ENCODE results near the gene TMEM192. TPM values are rescaled to one million over a fixed set of nuclear protein-coding genes. Genes with fewer than 3 reads are reported as not detected.

Gene TMEM192
- total RNA-seq, 1 experiment from 2014 or later, result 16.8 TPM

GRCh38 chr4:165059386-165059785, 53.3 kb downstream of the TMEM192 start:
- H3F3A ChIP-seq (ENCODE audit: insufficient read depth, low read depth), result no peaks in the 10 kb centered on the region
- H3K36me3 ChIP-seq (ENCODE audit: low read depth), result no peaks in the 10 kb centered on the region
- H2AFZ ChIP-seq, result no peak overlapping the region
- no peaks in the 10 kb centered on the region for H3K27me3 ChIP-seq (ENCODE audit: insufficient read depth, low read depth)
- no peak overlapping the region for H3K4me3 ChIP-seq
- TF ChIP-seq EZH2 (IDR thresholded peaks at IDR 0.05; ENCODE audit: low read depth) (no peak), CTCF (conservative IDR thresholded peaks at IDR 0.05) (no peak)
- H3K9me2 ChIP-seq (ENCODE audit: insufficient read depth), result no peaks in the 10 kb centered on the region
- no peak for DNase-seq
- no peak overlapping the region for H3K27ac ChIP-seq
- H4K20me1 ChIP-seq (ENCODE audit: insufficient read depth), result no peaks in the 10 kb centered on the region
- BruUV-seq (replicated peaks), result no TSS peak
- no peak overlapping the region for H3K4me2 ChIP-seq
- no peaks in the 10 kb centered on the region for H3K9me3 ChIP-seq (ENCODE audit: insufficient read depth, low read depth)
- intact Hi-C loops (cut with micrococcal nuclease; ENCODE audit: unreplicated experiment), result no loop called here
- ChIA-PET CTCF (no interaction called here), POLR2A (ENCODE audit: unreplicated experiment) (interaction anchor here (0.6 kb wide), 1 partner anchor 297 kb away, joined by 3 read pairs; no protein-coding TSS in a partner anchor)
- no peaks in the 10 kb centered on the region for H3K79me2 ChIP-seq (ENCODE audit: low read depth)
- no peaks in the 10 kb centered on the region for H3K4me1 ChIP-seq (replicated peaks; ENCODE audit: insufficient read depth)

GRCh38 chr4:165058666-165059065, 54.0 kb downstream of the TMEM192 start:
- no peaks in the 10 kb centered on the region for H3K9me2 ChIP-seq (ENCODE audit: insufficient read depth)
- ChIA-PET POLR2A (ENCODE audit: unreplicated experiment) (interaction anchor here (0.6 kb wide), 1 partner anchor 296 kb away, joined by 3 read pairs; no protein-coding TSS in a partner anchor), CTCF (no interaction called here)
- H3K27me3 ChIP-seq (ENCODE audit: insufficient read depth, low read depth), result no peaks in the 10 kb centered on the region
- no peak for DNase-seq
- no peaks in the 10 kb centered on the region for H3K4me1 ChIP-seq (replicated peaks; ENCODE audit: insufficient read depth)
- intact Hi-C loops (cut with micrococcal nuclease; ENCODE audit: unreplicated experiment), result no loop called here
- H3K27ac ChIP-seq, result no peak overlapping the region
- no peak overlapping the region for H2AFZ ChIP-seq
- H3F3A ChIP-seq (ENCODE audit: insufficient read depth, low read depth), result no peaks in the 10 kb centered on the region
- no peak overlapping the region for H3K4me2 ChIP-seq
- no peaks in the 10 kb centered on the region for H3K36me3 ChIP-seq (ENCODE audit: low read depth)
- TF ChIP-seq EZH2 (IDR thresholded peaks at IDR 0.05; ENCODE audit: low read depth) (no peak), CTCF (conservative IDR thresholded peaks at IDR 0.05) (no peak)
- H3K79me2 ChIP-seq (ENCODE audit: low read depth), result no peaks in the 10 kb centered on the region
- H3K4me3 ChIP-seq, result no peak overlapping the region
- no peaks in the 10 kb centered on the region for H4K20me1 ChIP-seq (ENCODE audit: insufficient read depth)
- no TSS peak for BruUV-seq (replicated peaks)
- no peaks in the 10 kb centered on the region for H3K9me3 ChIP-seq (ENCODE audit: insufficient read depth, low read depth)

GRCh38 chr4:165055601-165056000, 57.1 kb downstream of the TMEM192 start:
- Histone ChIP-seq H3K9me3 (ENCODE audit: insufficient read depth, low read depth) (no peaks in the 10 kb centered on the region), H3K4me3 (no peak overlapping the region), H3K4me1 (replicated peaks; ENCODE audit: insufficient read depth) (no peaks in the 10 kb centered on the region), H3K4me2 (no peak overlapping the region), H3K9me2 (ENCODE audit: insufficient read depth) (no peaks in the 10 kb centered on the region), H3K27ac (no peak overlapping the region), H3K79me2 (ENCODE audit: low read depth) (no peaks in the 10 kb centered on the region), H3K27me3 (ENCODE audit: insufficient read depth, low read depth) (no peaks in the 10 kb centered on the region), H3K36me3 (ENCODE audit: low read depth) (no peaks in the 10 kb centered on the region), H3F3A (ENCODE audit: insufficient read depth, low read depth) (no peaks in the 10 kb centered on the region), H4K20me1 (ENCODE audit: insufficient read depth) (no peaks in the 10 kb centered on the region), H2AFZ (no peak overlapping the region)
- intact Hi-C loops (cut with micrococcal nuclease; ENCODE audit: unreplicated experiment), result no loop called here
- BruUV-seq (replicated peaks), result no TSS peak
- DNase-seq, result no peak
- POLR2A ChIA-PET (ENCODE audit: unreplicated experiment), result no interaction called here
- no peak for TF ChIP-seq EZH2 (IDR thresholded peaks at IDR 0.05; ENCODE audit: low read depth)
- TF ChIP-seq CTCF (conservative IDR thresholded peaks at IDR 0.05), result no peak
- CTCF ChIA-PET, result no interaction called here
